Activated CD4-positive, alpha-beta T cell treated with anti-CD3 and anti-CD28 coated beads, Interleukin-2, amount 50 U/mL, for 16 hours (primary cell): Measurements from ENCODE around the gene TUSC2.
A peak's percentile ranks its signal among the peaks of the same experiment; 100 is the strongest.

ENCODE experiments used
- DNase-seq: peaks from one replicate; pipeline ENCODE4 v3.0.0-alpha.2; 2020

Gene TUSC2

GRCh38 chr3:50334339-50335075 lies 6.5 kb upstream of the TUSC2 start:
- no peak for DNase-seq

GRCh38 chr3:50333744-50334328 lies 5.8 kb upstream of the TUSC2 start:
- DNase-seq = no peak

- DNase-seq = no peak
These were observed 3.4 kb upstream of the TUSC2 start for GRCh38 chr3:50331364-50331907.

- no peak for DNase-seq
These were observed 2.3 kb upstream of the TUSC2 start for GRCh38 chr3:50330330-50330729.

GRCh38 chr3:50327129-50327528 lies 894 bp downstream of the TUSC2 start:
- DNase-seq = no peak

GRCh38 chr3:50326182-50326541 lies 1.9 kb downstream of the TUSC2 start:
- DNase-seq = no peak

- no peak for DNase-seq
These were observed 2.4 kb downstream of the TUSC2 start for GRCh38 chr3:50325497-50326181.

GRCh38 chr3:50325113-50325480 lies 2.9 kb downstream of the TUSC2 start:
- DNase-seq = no peak

GRCh38 chr3:50324351-50325112 lies 3.5 kb downstream of the TUSC2 start:
- peak; percentile 60 for DNase-seq

GRCh38 chr3:50323614-50324199 lies 4.3 kb downstream of the TUSC2 start:
- no peak for DNase-seq

GRCh38 chr3:50323092-50323600 lies 4.9 kb downstream of the TUSC2 start:
- DNase-seq = no peak

GRCh38 chr3:50322386-50323091 lies 5.5 kb downstream of the TUSC2 start, which contains the start of gene HYAL2:
Gene HYAL2, minus strand, starts transcription at chr3:50322745. Its CDS starts 2,256 bp downstream, at chr3:50320489.
- DNase-seq = no peak

GRCh38 chr3:50322115-50322385 lies 6.0 kb downstream of the TUSC2 start:
- no peak for DNase-seq

- DNase-seq = peak; percentile 85
These were observed 6.5 kb downstream of the TUSC2 start for GRCh38 chr3:50321336-50322114.

GRCh38 chr3:50320853-50321335 lies 7.1 kb downstream of the TUSC2 start:
- peak; percentile 58 for DNase-seq

GRCh38 chr3:50319894-50320625 lies 8.0 kb downstream of the TUSC2 start:
- no peak for DNase-seq

- DNase-seq = no peak
These were observed 8.7 kb downstream of the TUSC2 start for GRCh38 chr3:50319181-50319893.

GRCh38 chr3:50318615-50319014 lies 9.4 kb downstream of the TUSC2 start:
- DNase-seq = no peak

GRCh38 chr3:50318163-50318562 lies 9.9 kb downstream of the TUSC2 start:
- DNase-seq = no peak

- no peak for DNase-seq
These were observed 10.7 kb downstream of the TUSC2 start for GRCh38 chr3:50317300-50317699.
